CD14-positive monocyte (primary cell): Measurements from ENCODE around the gene NMUR1. TPM values are rescaled to one million over a fixed set of nuclear protein-coding genes. Genes with fewer than 3 reads are reported as not detected.

Experiments used
- DNase-seq, 3 donors: peaks; one replicate each; pipeline ENCODE4 v3.0.0-alpha.2; 2011 to 2022
- H2AFZ ChIP-seq: 2 replicates; pipeline ENCODE4 v1.6.0; 2012; ENCODE audit warnings: mild to moderate bottlenecking, low read depth, low read length, inconsistent platforms; ENCODE audit not compliant: insufficient read depth, poor library complexity, severe bottlenecking
- H3K27ac ChIP-seq, 2 donors: 1 replicate in 1 of 2; 2 replicates in 1 of 2; pipeline ENCODE4 v1.5.1; 2012 to 2013; ENCODE audit warnings: low read length in 2 of 2, control low read depth in 1 of 2, inconsistent platforms in 1 of 2, low read depth in 1 of 2, mild to moderate bottlenecking in 1 of 2
- H3K27me3 ChIP-seq, 2 donors: one replicate each; pipeline versions ENCODE4 v1.6.0 to v1.6.1; 2011 to 2013; ENCODE audit warnings: low read length in 2 of 2; ENCODE audit not compliant: control insufficient read depth in 2 of 2, insufficient read depth in 2 of 2
- H3K36me3 ChIP-seq, 2 donors: replicated peaks in 1 of 2; 1 replicate in 1 of 2; 2 replicates in 1 of 2; pipeline versions ENCODE4 v1.5.1 to v1.6.1; 2012 to 2013; ENCODE audit warnings: low read length in 2 of 2, control low read depth in 1 of 2, inconsistent platforms in 1 of 2, mild to moderate bottlenecking in 1 of 2; ENCODE audit not compliant: insufficient read depth in 2 of 2, control insufficient read depth in 1 of 2
- H3K4me1 ChIP-seq, 2 donors: 1 replicate in 1 of 2; 2 replicates in 1 of 2; pipeline versions ENCODE4 v1.5.1 to v1.6.1; 2012 to 2013; ENCODE audit warnings: low read length in 2 of 2, control low read depth in 1 of 2, inconsistent platforms in 1 of 2, mild to moderate bottlenecking in 1 of 2, moderate library complexity in 1 of 2; ENCODE audit not compliant: insufficient read depth in 2 of 2, control insufficient read depth in 1 of 2
- H3K4me2 ChIP-seq: replicated peaks from 2 replicates; pipeline ENCODE3; 2012; ENCODE audit warnings: low read length, moderate library complexity, mild to moderate bottlenecking; ENCODE audit not compliant: poor library complexity, severe bottlenecking; ENCODE audit errors: extremely low read depth
- H3K4me3 ChIP-seq, 3 experiments: fragments of 200-600 bp in 1 of 3; sonication (generic) in 1 of 3; replicated peaks in 1 of 3; 1 replicate in 2 of 3; 2 replicates in 1 of 3; pipeline ENCODE4 v1.5.1; 2011 to 2013; ENCODE audit warnings: low read length in 3 of 3, mild to moderate bottlenecking in 3 of 3, control low read depth in 2 of 3, low read depth in 2 of 3, inconsistent platforms in 1 of 3, moderate library complexity in 1 of 3
- H3K79me2 ChIP-seq: 2 replicates; pipeline ENCODE4 v1.6.0; 2012; ENCODE audit warnings: mild to moderate bottlenecking, control low read depth, inconsistent platforms, low read length, moderate library complexity; ENCODE audit not compliant: insufficient read depth
- H3K9ac ChIP-seq: 2 replicates; pipeline ENCODE4 v1.6.0; 2017; ENCODE audit warnings: low read length, mild to moderate bottlenecking; ENCODE audit not compliant: insufficient read depth, poor library complexity, severe bottlenecking
- H3K9me3 ChIP-seq, 2 donors: replicated peaks in 1 of 2; 1 replicate in 1 of 2; 2 replicates in 1 of 2; pipeline versions ENCODE4 v1.5.1 to v1.6.1; 2012 to 2013; ENCODE audit warnings: low read length in 2 of 2, control low read depth in 1 of 2; ENCODE audit not compliant: control insufficient read depth in 1 of 2, insufficient read depth in 1 of 2
- H4K20me1 ChIP-seq: 2 replicates; pipeline ENCODE4 v1.6.0; 2012; ENCODE audit warnings: mild to moderate bottlenecking, low read length, control low read depth, moderate library complexity; ENCODE audit not compliant: insufficient read depth
- H3K27ac Mint-ChIP-seq, 7 donors: one replicate each; pipeline ENCODE4 v1.8.0; 2020; ENCODE audit warnings: mild to moderate bottlenecking in 7 of 7, mixed read lengths in 7 of 7, moderate library complexity in 6 of 7, inconsistent platforms in 2 of 7
- H3K27me3 Mint-ChIP-seq, 3 donors: one replicate each; pipeline ENCODE4 v1.8.0; 2021 to 2022; ENCODE audit warnings: low read depth in 3 of 3, mild to moderate bottlenecking in 3 of 3, mixed read lengths in 3 of 3, moderate library complexity in 3 of 3, inconsistent platforms in 1 of 3
- H3K36me3 Mint-ChIP-seq, 2 donors: one replicate each; pipeline ENCODE4 v1.8.0; 2020; ENCODE audit warnings: mixed read lengths in 2 of 2, inconsistent platforms in 1 of 2, mild to moderate bottlenecking in 1 of 2
- H3K4me1 Mint-ChIP-seq: one replicate; pipeline ENCODE4 v1.8.0; 2020; ENCODE audit warnings: mild to moderate bottlenecking, mixed read lengths
- H3K4me3 Mint-ChIP-seq, 2 donors: one replicate each; pipeline ENCODE4 v1.8.0; 2020; ENCODE audit warnings: mild to moderate bottlenecking in 2 of 2, mixed read lengths in 2 of 2, moderate library complexity in 1 of 2
- H3K9me3 Mint-ChIP-seq, 7 donors: one replicate each; pipeline ENCODE4 v1.8.0; 2020 to 2022; ENCODE audit warnings: mixed read lengths in 7 of 7, mild to moderate bottlenecking in 6 of 7, moderate library complexity in 6 of 7, inconsistent platforms in 2 of 7
- CTCF ChIP-seq: fragments of 200-600 bp; IDR thresholded peaks from one replicate; pipeline ENCODE4 v1.8.0; 2022; ENCODE audit warnings: antibody characterized with exemption, mild to moderate bottlenecking
- WGBS: methylation state at CpG from one replicate; pipeline ENCODE4 v1.1.5; 2013; ENCODE audit warnings: missing lambda C conversion rate; ENCODE audit not compliant: insufficient coverage; 5-methylcytosine and 5-hydroxymethylcytosine counted together
- intact Hi-C, 2 donors: fragments of 100-400 bp; cut with micrococcal nuclease; formaldehyde crosslinking; loops; one replicate each; pipeline versions ENCODE4 v1.15.0 to v1.15.1; 2023
- polyA plus RNA-seq, 3 donors: library from polyadenylated mRNA; depleted of rRNA in 1 of 3; unstranded in 2 of 3; stranded (reverse) in 1 of 3; fragments of 300-500 nt in 2 of 3; fragments of >200 nt in 1 of 3; fragmentation: Illumina TruSeq in 2 of 3; gene quantifications; 1 replicate in 2 of 3; 2 replicates in 1 of 3; pipeline ENCODE4 v1.2.3, GENCODE V29; 2012 to 2021

NMUR1 gene
- polyA plus RNA-seq, 3 donors: not detected

GRCh38 chr2:231527091-231527395 lies 3.2 kb downstream of the NMUR1 start:
- Histone ChIP-seq H3K9me3 (no peaks in the 10 kb centered on the region), H3K9ac (no peak overlapping the region), H3K27ac (no peak overlapping the region), H3K4me2 (no peak overlapping the region), H3K79me2 (no peaks in the 10 kb centered on the region), H3K36me3 (no peaks in the 10 kb centered on the region), H2AFZ (no peak overlapping the region), H3K4me3 (no peak overlapping the region), H3K4me1 (peaks cover 20 to 31% of the 10 kb centered on the region in 2 donors), H4K20me1 (no peaks in the 10 kb centered on the region), H3K27me3 (peaks cover 8 to 50% of the 10 kb centered on the region in 2 donors)
- peaks cover 0 to 9% (median 2%) of the 10 kb centered on the region in 7 donors for H3K9me3 Mint-ChIP-seq
- no peak for TF ChIP-seq CTCF
- intact Hi-C loops: no loop called here
- H3K4me3 Mint-ChIP-seq: no peak overlapping the region
- H3K27me3 Mint-ChIP-seq: peaks cover 43 to 85% (median 59%) of the 10 kb centered on the region in 3 donors
- no peak overlapping the region for H3K27ac Mint-ChIP-seq
- WGBS: 94% methylated on average over 7 of the region's 7 CpGs
- peaks cover 37% of the 10 kb centered on the region for H3K4me1 Mint-ChIP-seq
- peaks cover 0 to 9% of the 10 kb centered on the region in 2 donors for H3K36me3 Mint-ChIP-seq
- no peak for DNase-seq

GRCh38 chr2:231526341-231527090 lies 3.7 kb downstream of the NMUR1 start:
- Mint-ChIP-seq H3K4me3 (no peak overlapping the region), H3K4me1 (peaks cover 39% of the 10 kb centered on the region), H3K27ac (no peak overlapping the region), H3K9me3 (peaks cover 0 to 9% (median 2%) of the 10 kb centered on the region in 7 donors), H3K27me3 (peaks cover 40 to 80% (median 55%) of the 10 kb centered on the region in 3 donors), H3K36me3 (peaks cover 0 to 11% of the 10 kb centered on the region in 2 donors)
- no peaks in the 10 kb centered on the region for H3K36me3 ChIP-seq
- peaks cover 20 to 31% of the 10 kb centered on the region in 2 donors for H3K4me1 ChIP-seq
- intact Hi-C loops: no loop called here
- no peaks in the 10 kb centered on the region for H4K20me1 ChIP-seq
- no peaks in the 10 kb centered on the region for H3K79me2 ChIP-seq
- DNase-seq: no peak
- H3K9me3 ChIP-seq: no peaks in the 10 kb centered on the region
- no peak overlapping the region for H3K4me2 ChIP-seq
- 98% methylated on average over 14 of the region's 16 CpGs for WGBS
- H2AFZ ChIP-seq: no peak overlapping the region
- H3K27me3 ChIP-seq: peaks cover 8 to 45% of the 10 kb centered on the region in 2 donors
- no peak overlapping the region for H3K27ac ChIP-seq
- no peak for TF ChIP-seq CTCF
- H3K9ac ChIP-seq: no peak overlapping the region
- H3K4me3 ChIP-seq: no peak overlapping the region
